ENCODE data around the gene RAET1L. TPM values are rescaled to one million over a fixed set of nuclear protein-coding genes. Genes with fewer than 3 reads are reported as not detected.

Gene RAET1L
- total and polyA plus RNA-seq, 2 of the 4 experiments (the other 2 are of a cell fraction) = not detected

- Histone ChIP-seq H3K9me3 (ENCODE audit: control insufficient read depth, insufficient read depth, low read length) (no peaks in the 10 kb centered on the region), H3K79me1 (ENCODE audit: low read depth in 1 of 2, low read length in 2 of 2) (no peaks in the 10 kb centered on the region), H2AK5ac (ENCODE audit: low read depth, low read length) (no peak overlapping the region), H4K5ac (ENCODE audit: low read depth, low read length) (no peak overlapping the region), H3K27me3 (ENCODE audit: control insufficient read depth, insufficient read depth, low read length) (peaks cover 60% of the 10 kb centered on the region), H2AFZ (replicated peaks; ENCODE audit: low read length, poor library complexity) (no peak overlapping the region), H3K4me2 (ENCODE audit: low read depth, low read length) (no peak overlapping the region), H2BK15ac (ENCODE audit: low read depth, low read length) (no peak overlapping the region), H4K8ac (ENCODE audit: low read depth in 2 of 2, low read length in 2 of 2) (no peak overlapping the region), H3K4me3 (ENCODE audit: insufficient read depth, low read depth, low read length) (no peak overlapping the region), H3K27ac (ENCODE audit: insufficient read depth, low read length) (no peak overlapping the region), H2AK9ac (replicated peaks; ENCODE audit: low read depth, low read length, poor library complexity) (no peak overlapping the region), H3K4ac (ENCODE audit: low read depth, low read length) (no peak overlapping the region), H2BK5ac (ENCODE audit: low read depth, low read length, poor library complexity, severe bottlenecking) (no peak overlapping the region), H3K9me1 (ENCODE audit: insufficient read depth, low read length) (no peaks in the 10 kb centered on the region), H2BK20ac (ENCODE audit: low read depth, low read length) (no peak overlapping the region), H3K9ac (ENCODE audit: low read depth, low read length) (no peak overlapping the region), H3K36me3 (ENCODE audit: control insufficient read depth, insufficient read depth, low read length) (no peaks in the 10 kb centered on the region), H3K23ac (ENCODE audit: low read depth, low read length) (no peak overlapping the region), H3K56ac (ENCODE audit: extremely low read depth, insufficient read depth, low read length) (no peak overlapping the region), H4K91ac (ENCODE audit: insufficient read depth, low read depth, low read length) (no peak overlapping the region), H3K4me1 (ENCODE audit: control insufficient read depth, insufficient read depth, low read length) (no peaks in the 10 kb centered on the region), H3K18ac (ENCODE audit: low read depth, low read length) (no peak overlapping the region), H3K14ac (replicated peaks; ENCODE audit: low read depth, low read length) (no peak overlapping the region), H2BK120ac (ENCODE audit: low read depth, low read length) (no peak overlapping the region), H4K20me1 (ENCODE audit: insufficient read depth, low read length) (no peaks in the 10 kb centered on the region)
- BruUV-seq (replicated peaks) = no TSS peak
- ATAC-seq (ENCODE audit: low read depth) = no peak
- no peak for DNase-seq
- intact Hi-C loops (cut with micrococcal nuclease) = no loop called here
- CTCF ChIA-PET = no interaction called here
- TF ChIP-seq MXI1 (IDR thresholded peaks at IDR 0.05; ENCODE audit: borderline replicate concordance, low read depth, low read length) (no peak), ELK1 (IDR thresholded peaks at IDR 0.05; ENCODE audit: borderline replicate concordance, low read depth, low read length) (no peak), CTCF (conservative IDR thresholded peaks at IDR 0.05; ENCODE audit: low read depth, low read length) (no peak), RFX5 (IDR thresholded peaks at IDR 0.05; ENCODE audit: low read depth, low read length) (no peak), NFE2L2 (IDR thresholded peaks at IDR 0.05; ENCODE audit: low read depth, low read length) (no peak), RAD21 (IDR thresholded peaks at IDR 0.05; ENCODE audit: low read length) (no peak), POLR2A (IDR thresholded peaks at IDR 0.05; ENCODE audit: low read depth, low read length) (no peak), MAZ (IDR thresholded peaks at IDR 0.05; ENCODE audit: borderline replicate concordance, low read depth, low read length) (no peak), RCOR1 (IDR thresholded peaks at IDR 0.05; ENCODE audit: insufficient replicate concordance, low read length) (no peak)
- WGBS, 2 experiments (ENCODE audit: extremely low coverage in 2 of 2, insufficient read length in 1 of 2) = no CpG with 5 or more reads among the region's 3 CpGs
- in situ Hi-C loops (cut with MboI; ENCODE audit: low sequenced_read_pairs) = no loop called here
- dilution Hi-C loops (cut with HindIII; ENCODE audit: low sequenced_read_pairs, unreplicated experiment) = no loop called here
- POLR2A ChIA-PET (ENCODE audit: unreplicated experiment) = no interaction called here
These were observed 50.5 kb downstream of the RAET1L start for GRCh38 chr6:149974825-149975224.

All from IMR-90 (cell line).